Sigmoid colon (tissue), 7 donors: ENCODE results near the gene FNDC11. TPM values are rescaled to one million over a fixed set of nuclear protein-coding genes. Genes with fewer than 3 reads are reported as not detected.

Source experiments
- DNase-seq: peaks from one replicate; pipeline ENCODE4 v3.0.0-alpha.2; 2019
- H3K27ac ChIP-seq, 4 donors: fragments of 200-600 bp; sonication (generic); one replicate each; pipeline ENCODE4 v1.5.1; 2016 to 2019; ENCODE audit warnings: mild to moderate bottlenecking in 1 of 4
- H3K27me3 ChIP-seq, 3 donors: fragments of 200-600 bp; sonication (generic); one replicate each; pipeline ENCODE4 v1.5.1; 2019; ENCODE audit warnings: mild to moderate bottlenecking in 1 of 3
- H3K36me3 ChIP-seq, 4 donors: fragments of 200-600 bp; sonication (generic); one replicate each; pipeline ENCODE4 v1.5.1; 2016 to 2019
- H3K4me1 ChIP-seq, 4 donors: fragments of 200-600 bp; sonication (generic); one replicate each; pipeline ENCODE4 v1.5.1; 2017 to 2019
- H3K4me3 ChIP-seq, 4 donors: fragments of 200-600 bp; sonication (generic); one replicate each; pipeline ENCODE4 v1.5.1; 2017 to 2019; ENCODE audit warnings: mild to moderate bottlenecking in 2 of 4, moderate library complexity in 1 of 4
- H3K9me3 ChIP-seq, 4 donors: fragments of 200-600 bp in 3 of 4; sonication (generic) in 3 of 4; one replicate each; pipeline versions ENCODE4 v1.5.1 to v1.6.1; 2013 to 2019
- EP300 ChIP-seq, 4 donors: sonication (generic); formaldehyde crosslinking; IDR thresholded peaks; one replicate each; pipeline ENCODE4 v1.6.1; 2017; ENCODE audit warnings: antibody characterized with exemption in 4 of 4
- POLR2A ChIP-seq, 2 donors: fragments of 450-650 bp; IDR thresholded peaks; one replicate each; pipeline ENCODE4 v1.6.1; 2016; ENCODE audit warnings: antibody characterized with exemption in 2 of 2, mild to moderate bottlenecking in 2 of 2, moderate library complexity in 2 of 2
- POLR2AphosphoS5 ChIP-seq, 4 donors: sonication (generic); formaldehyde crosslinking; IDR thresholded peaks; one replicate each; pipeline ENCODE4 v1.6.1; 2017; ENCODE audit warnings: antibody characterized with exemption in 4 of 4
- WGBS, 2 donors: extraction: QIAGEN DNeasy Blood & Tissue Kit; methylation state at CpG; one replicate each; pipeline ENCODE4 v1.1.7; 2013; 5-methylcytosine and 5-hydroxymethylcytosine counted together
- intact Hi-C: fragments of 100-400 bp; cut with DNase I; formaldehyde crosslinking; loops from one replicate; pipeline ENCODE4 v1.15.1; 2023
- polyA plus RNA-seq, 3 donors: library from polyadenylated mRNA; stranded (reverse); fragments of 200-250 nt; gene quantifications; one replicate each; pipeline ENCODE4 v1.2.3, GENCODE V29; 2013
- total RNA-seq, 4 donors: library from RNA; depleted of rRNA; stranded (reverse); fragments of >200 nt; gene quantifications; one replicate each; pipeline ENCODE4 v1.1.0, GENCODE V29; 2016
- TF ChIP-seq, protein P1 (sequence below), 4 experiments: fragments of 450-650 bp in 3 of 4; fragments of 200-600 bp in 1 of 4; IDR thresholded peaks; one replicate each; pipeline ENCODE4 v1.5.1; 2016 to 2019; ENCODE audit warnings: antibody characterized with exemption in 4 of 4, mild to moderate bottlenecking in 3 of 4, moderate library complexity in 2 of 4
- donor health status: healthy with polysubstance abuse.
- donor health status: Bipolar disorder and iron deficiency.
- donor health status: healthy.

Gene FNDC11
- total and polyA plus RNA-seq, 7 donors, result under 0.01 to 0.55 (median 0.41) TPM; not detected in 1

DNA sequence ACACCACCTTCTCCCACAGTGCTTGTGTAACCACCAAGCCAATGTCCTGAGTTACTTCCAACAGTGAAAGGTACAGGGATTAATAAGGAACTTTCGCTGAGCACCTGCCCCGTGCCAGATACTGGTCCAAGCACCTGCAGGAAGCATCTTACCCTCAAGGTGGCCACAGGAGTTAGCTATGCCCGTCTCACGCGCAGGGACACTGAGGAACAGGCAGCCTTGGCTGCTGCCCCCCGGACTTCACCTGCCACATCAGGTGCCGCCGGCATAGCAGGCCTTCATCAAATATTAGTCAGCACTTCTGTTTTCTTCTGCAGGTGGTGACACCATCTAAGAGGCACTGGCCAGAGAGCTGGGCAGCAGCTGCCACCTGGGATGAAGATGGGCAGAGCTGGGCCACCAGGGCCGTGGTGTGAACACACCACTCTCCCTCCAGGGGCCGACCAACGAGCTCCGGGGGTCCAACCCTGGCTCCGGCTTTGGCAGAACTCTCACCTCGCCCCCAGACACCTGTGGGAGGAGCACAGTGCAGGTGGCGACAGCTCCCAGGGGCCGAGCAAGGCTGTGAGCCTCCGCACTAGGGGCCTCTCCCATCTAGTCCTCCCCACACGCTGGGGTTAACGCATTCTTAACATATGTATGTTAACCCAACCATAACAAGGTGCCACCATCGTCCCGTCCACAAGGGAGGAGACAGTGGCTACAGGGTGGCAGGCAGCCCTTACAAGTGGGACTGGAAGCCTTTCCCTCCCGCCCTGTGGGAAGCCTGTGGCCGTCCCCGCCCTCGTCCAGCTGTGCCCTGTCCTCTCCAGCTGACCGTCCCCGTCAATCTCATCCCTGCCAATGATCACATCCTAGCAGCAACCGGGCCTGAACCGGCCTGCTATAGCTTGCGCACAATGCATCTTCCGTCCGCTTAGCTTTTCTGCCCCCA, 36.3 kb upstream of the FNDC11 start:
- DNase-seq, result no peak
- no peak for TF ChIP-seq EP300 (IDR thresholded peaks at IDR 0.05)
- no peak for TF ChIP-seq POLR2AphosphoS5 (IDR thresholded peaks at IDR 0.05)
- TF ChIP-seq, protein P1, sequence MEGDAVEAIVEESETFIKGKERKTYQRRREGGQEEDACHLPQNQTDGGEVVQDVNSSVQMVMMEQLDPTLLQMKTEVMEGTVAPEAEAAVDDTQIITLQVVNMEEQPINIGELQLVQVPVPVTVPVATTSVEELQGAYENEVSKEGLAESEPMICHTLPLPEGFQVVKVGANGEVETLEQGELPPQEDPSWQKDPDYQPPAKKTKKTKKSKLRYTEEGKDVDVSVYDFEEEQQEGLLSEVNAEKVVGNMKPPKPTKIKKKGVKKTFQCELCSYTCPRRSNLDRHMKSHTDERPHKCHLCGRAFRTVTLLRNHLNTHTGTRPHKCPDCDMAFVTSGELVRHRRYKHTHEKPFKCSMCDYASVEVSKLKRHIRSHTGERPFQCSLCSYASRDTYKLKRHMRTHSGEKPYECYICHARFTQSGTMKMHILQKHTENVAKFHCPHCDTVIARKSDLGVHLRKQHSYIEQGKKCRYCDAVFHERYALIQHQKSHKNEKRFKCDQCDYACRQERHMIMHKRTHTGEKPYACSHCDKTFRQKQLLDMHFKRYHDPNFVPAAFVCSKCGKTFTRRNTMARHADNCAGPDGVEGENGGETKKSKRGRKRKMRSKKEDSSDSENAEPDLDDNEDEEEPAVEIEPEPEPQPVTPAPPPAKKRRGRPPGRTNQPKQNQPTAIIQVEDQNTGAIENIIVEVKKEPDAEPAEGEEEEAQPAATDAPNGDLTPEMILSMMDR (IDR thresholded peaks at IDR 0.05), result no peak
- TF ChIP-seq POLR2A (IDR thresholded peaks at IDR 0.05), result no peak
- no peak overlapping the region for H3K27ac ChIP-seq
- no peak overlapping the region for H3K4me3 ChIP-seq
- no peaks in the 10 kb centered on the region for H3K36me3 ChIP-seq
- H3K4me1 ChIP-seq, result peaks cover 0 to 29% (median 26%) of the 10 kb centered on the region in 4 donors
- intact Hi-C loops, result no loop called here
- H3K27me3 ChIP-seq, result peaks cover 0 to 6% (median 0%) of the 10 kb centered on the region in 3 donors
- no peaks in the 10 kb centered on the region for H3K9me3 ChIP-seq
- 92 to 95% methylated on average over 32 of the region's 32 CpGs for WGBS, 2 donors

DNA sequence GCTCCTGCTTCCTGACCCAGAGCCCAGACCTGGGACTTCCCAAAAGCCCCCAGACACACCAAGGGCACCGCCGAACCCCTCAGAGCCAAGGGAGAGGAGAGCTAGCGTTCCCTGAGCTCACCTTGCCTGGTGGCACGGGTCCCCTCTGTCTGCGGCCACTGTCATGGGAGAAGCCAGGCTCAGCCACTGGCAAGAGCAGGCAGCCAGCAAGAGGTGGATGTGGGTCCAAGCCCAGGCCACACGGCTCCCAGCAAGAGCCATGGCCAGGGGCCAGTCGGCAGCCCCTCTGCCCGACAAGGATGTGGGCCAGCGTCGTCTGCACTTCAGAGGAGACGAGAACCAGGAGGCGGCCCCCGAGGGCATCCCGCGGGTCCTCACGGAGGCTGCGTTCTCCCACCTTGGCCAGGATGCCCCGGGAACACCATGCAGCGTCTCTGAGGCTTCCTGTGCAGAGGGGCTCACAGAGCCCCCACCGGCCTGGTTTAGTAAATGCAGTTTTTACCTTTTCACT, 35.6 kb upstream of the FNDC11 start:
- Histone ChIP-seq H3K27ac (no peak overlapping the region), H3K4me1 (peaks cover 0 to 36% (median 28%) of the 10 kb centered on the region in 4 donors), H3K4me3 (no peak overlapping the region), H3K27me3 (peaks cover 0 to 1% (median 0%) of the 10 kb centered on the region in 3 donors), H3K9me3 (no peaks in the 10 kb centered on the region), H3K36me3 (peaks cover 0 to 3% (median 0%) of the 10 kb centered on the region in 4 donors)
- DNase-seq, result no peak
- TF ChIP-seq POLR2AphosphoS5 (IDR thresholded peaks at IDR 0.05) (no peak), EP300 (IDR thresholded peaks at IDR 0.05) (no peak), POLR2A (IDR thresholded peaks at IDR 0.05) (no peak)
- TF ChIP-seq, protein P1 (IDR thresholded peaks at IDR 0.05), result no peak
- 86 to 96% methylated on average over 20 of the region's 20 CpGs for WGBS, 2 donors
- intact Hi-C loops, result no loop called here

DNA sequence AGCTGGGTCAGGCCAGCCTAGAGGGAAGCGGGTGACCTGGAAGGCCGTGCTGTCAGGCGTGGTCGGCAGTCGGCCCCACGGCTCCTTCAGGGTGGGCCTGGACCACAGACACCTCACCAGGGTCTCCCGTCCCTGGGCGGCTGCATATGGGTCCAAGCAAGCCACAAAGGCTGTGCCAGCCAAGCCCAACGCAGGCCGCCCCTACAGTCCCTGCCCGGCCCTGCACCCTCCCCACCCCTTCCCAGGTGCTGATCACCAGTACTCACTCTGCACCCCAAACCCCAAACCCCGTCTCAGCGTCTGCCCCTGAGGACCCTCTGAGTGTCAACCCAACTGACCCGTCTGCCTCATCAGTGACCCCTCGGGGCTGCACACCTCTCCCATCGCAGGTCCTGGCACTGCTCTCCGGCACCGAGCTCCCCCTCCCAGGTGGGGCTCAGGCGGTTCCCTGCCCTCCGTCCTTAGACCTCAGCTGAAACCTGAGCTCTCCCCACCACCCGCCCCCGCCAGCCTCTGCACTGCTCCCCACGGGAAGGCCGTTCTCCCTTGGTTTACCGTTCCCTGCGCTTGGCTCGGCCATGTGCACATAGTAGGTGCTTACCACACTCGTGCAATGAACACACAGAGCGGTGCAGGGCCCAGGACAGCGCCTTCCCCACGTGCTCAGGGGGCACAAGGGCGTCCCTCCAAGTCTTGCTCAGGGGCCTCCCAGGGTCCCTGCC, 34.9 kb upstream of the FNDC11 start:
- Histone ChIP-seq H3K4me3 (peak overlapping the region; percentile 69 to 97 (median 94)), H3K27me3 (no peaks in the 10 kb centered on the region), H3K4me1 (peaks cover 0 to 36% (median 28%) of the 10 kb centered on the region in 4 donors), H3K27ac (peak overlapping the region in 2 of 4 donors; percentile 89 to 93), H3K36me3 (peaks cover 0 to 3% (median 0%) of the 10 kb centered on the region in 4 donors), H3K9me3 (no peaks in the 10 kb centered on the region)
- intact Hi-C loops, result loop anchor here (1.0 kb wide), 1 partner anchor 23 kb away; no protein-coding TSS in a partner anchor
- TF ChIP-seq POLR2AphosphoS5 (IDR thresholded peaks at IDR 0.05) (no peak), EP300 (IDR thresholded peaks at IDR 0.05) (no peak), POLR2A (IDR thresholded peaks at IDR 0.05) (no peak)
- TF ChIP-seq, protein P1 (IDR thresholded peaks at IDR 0.05), result no peak
- DNase-seq, result no peak
- 81% methylated on average over 32 of the region's 32 CpGs for WGBS, 2 donors

DNA sequence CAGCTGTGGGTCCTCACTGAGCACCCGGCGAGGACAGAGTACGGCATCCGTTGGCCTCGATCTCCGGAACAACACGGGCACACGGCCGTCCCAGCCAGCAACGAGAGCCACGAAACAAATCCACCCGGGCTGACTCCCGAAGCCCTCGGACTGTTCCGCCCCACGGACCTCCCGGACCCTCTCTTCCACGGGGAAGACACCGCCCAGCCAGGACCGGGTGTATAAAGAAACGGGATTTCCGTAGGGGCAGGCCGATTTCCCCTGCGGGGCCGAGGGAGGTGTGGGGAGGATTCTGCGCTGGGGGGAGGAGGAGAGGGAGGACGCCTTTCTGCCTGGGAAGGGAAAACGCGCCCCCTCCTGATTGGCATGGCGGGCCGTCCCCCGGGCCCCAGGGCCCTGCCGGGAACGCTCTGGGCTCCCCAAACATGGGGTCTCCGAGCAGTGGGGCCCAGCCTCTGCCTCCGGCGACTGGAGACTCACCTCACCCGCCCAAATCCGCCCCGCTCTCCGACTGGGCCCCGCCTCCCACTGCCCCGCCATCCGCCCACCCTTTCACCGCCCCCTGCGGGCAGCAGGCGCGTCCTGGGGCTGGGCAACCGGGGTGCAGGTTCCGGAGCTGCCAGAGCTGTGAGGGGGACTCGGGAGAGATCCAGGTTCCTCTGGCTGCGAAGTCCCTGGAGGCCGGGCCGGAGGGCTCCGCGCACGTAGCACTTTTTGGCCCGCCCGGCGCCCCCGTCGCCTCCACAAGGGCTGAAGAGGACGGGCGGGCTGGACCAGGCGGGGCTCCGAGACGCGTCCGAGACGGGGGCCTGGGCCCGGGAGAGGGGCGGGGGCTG, 34.1 kb upstream of the FNDC11 start:
- H3K9me3 ChIP-seq, result no peaks in the 10 kb centered on the region
- H3K27ac ChIP-seq, result peak overlapping the region; percentile 89 to 98 (median 94)
- H3K27me3 ChIP-seq, result no peaks in the 10 kb centered on the region
- 1 to 2% methylated on average over 72 of the region's 72 CpGs for WGBS, 2 donors
- peak overlapping the region; percentile 69 to 97 (median 94) for H3K4me3 ChIP-seq
- peak; percentile 70 for DNase-seq
- peaks cover 0 to 3% (median 0%) of the 10 kb centered on the region in 4 donors for H3K36me3 ChIP-seq
- no peak for TF ChIP-seq POLR2A (IDR thresholded peaks at IDR 0.05)
- no peak for TF ChIP-seq EP300 (IDR thresholded peaks at IDR 0.05)
- TF ChIP-seq, protein P1 (IDR thresholded peaks at IDR 0.05), result peak in 1 of 4 experiments; percentile 22
- H3K4me1 ChIP-seq, result peaks cover 0 to 36% (median 28%) of the 10 kb centered on the region in 4 donors
- intact Hi-C loops, result loop anchor here (1.0 to 5.0 kb wide), 3 partner anchors 24 to 452 kb away; partner anchors contain the start of gene RTEL1
